Fibroblast of lung (primary cell): ENCODE measurements around the gene RIN1. TPM values are rescaled to one million over a fixed set of nuclear protein-coding genes. Genes with fewer than 3 reads are reported as not detected.

ENCODE experiments used
- DNase-seq, 2 donors: peaks; one replicate each; pipeline versions ENCODE4 v3.0.0 to v3.0.0-alpha.2; 2010; ENCODE audit warnings: low read depth in 2 of 2
- H2AFZ ChIP-seq: 2 replicates; pipeline ENCODE4 v1.5.1; 2012; ENCODE audit warnings: low read length, control low read depth, inconsistent platforms
- H3K27ac ChIP-seq: 2 replicates; pipeline ENCODE4 v1.5.1; 2011; ENCODE audit warnings: low read length, control low read depth; ENCODE audit not compliant: insufficient read depth
- H3K27me3 ChIP-seq: 2 replicates; pipeline ENCODE4 v1.5.1; 2011; ENCODE audit warnings: mild to moderate bottlenecking, low read length; ENCODE audit not compliant: control insufficient read depth, insufficient read depth
- H3K36me3 ChIP-seq: 2 replicates; pipeline ENCODE4 v1.5.1; 2011; ENCODE audit warnings: low read length; ENCODE audit not compliant: control insufficient read depth, insufficient read depth
- H3K4me1 ChIP-seq: 2 replicates; pipeline ENCODE4 v1.5.1; 2011; ENCODE audit warnings: low read length; ENCODE audit not compliant: control insufficient read depth, insufficient read depth; ENCODE audit errors: extremely low read depth
- H3K4me2 ChIP-seq: 2 replicates; pipeline ENCODE4 v1.5.1; 2011; ENCODE audit warnings: low read length, control low read depth; ENCODE audit not compliant: insufficient read depth; ENCODE audit errors: extremely low read depth
- H3K4me3 ChIP-seq, 4 experiments: fragments of 200-600 bp in 1 of 4; sonication (generic) in 1 of 4; replicated peaks in 1 of 4; 2 replicates each; pipeline ENCODE4 v1.5.1; 2011 to 2016; ENCODE audit warnings: low read length in 4 of 4, low read depth in 3 of 4, mild to moderate bottlenecking in 3 of 4, control low read depth in 2 of 4, inconsistent platforms in 1 of 4, mixed read lengths in 1 of 4; ENCODE audit not compliant: insufficient read depth in 1 of 4; ENCODE audit errors: control extremely low read depth in 1 of 4
- H3K79me2 ChIP-seq: 2 replicates; pipeline ENCODE4 v1.5.1; 2012; ENCODE audit warnings: mild to moderate bottlenecking, low read length, inconsistent platforms; ENCODE audit not compliant: control insufficient read depth, insufficient read depth
- H3K9ac ChIP-seq: 2 replicates; pipeline ENCODE4 v1.5.1; 2011; ENCODE audit warnings: mild to moderate bottlenecking, low read length, control low read depth; ENCODE audit not compliant: insufficient read depth
- H3K9me3 ChIP-seq: 2 replicates; pipeline ENCODE4 v1.5.1; 2012; ENCODE audit warnings: low read depth, low read length; ENCODE audit not compliant: control insufficient read depth, insufficient read depth
- H4K20me1 ChIP-seq: 2 replicates; pipeline ENCODE4 v1.5.1; 2011; ENCODE audit warnings: low read length; ENCODE audit not compliant: control insufficient read depth, insufficient read depth; ENCODE audit errors: extremely low read depth
- CTCF ChIP-seq, 2 donors: IDR thresholded peaks in 1 of 2; conservative IDR thresholded peaks in 1 of 2; 1 replicate in 1 of 2; 2 replicates in 1 of 2; pipeline ENCODE4 v1.5.1; 2011 to 2012; ENCODE audit warnings: low read length in 2 of 2, control low read depth in 1 of 2, inconsistent platforms in 1 of 2, low read depth in 1 of 2, mild to moderate bottlenecking in 1 of 2
- EZH2 ChIP-seq: IDR thresholded peaks from 2 replicates; pipeline ENCODE4 v1.5.1; 2012; ENCODE audit warnings: low read length, control low read depth, mild to moderate bottlenecking; ENCODE audit errors: missing control alignments
- polyA plus RNA-seq, 2 donors: library from polyadenylated mRNA; depleted of rRNA in 1 of 2; stranded (reverse) in 1 of 2; unstranded in 1 of 2; fragments of >200 nt; gene quantifications; 2 replicates each; pipeline ENCODE4 v1.2.1, GENCODE V29; 2011 to 2012; ENCODE audit warnings: missing spikeins in 1 of 2
- total RNA-seq: library from RNA; depleted of rRNA; stranded (reverse); fragments of >200 nt; gene quantifications from 2 replicates; pipeline ENCODE4 v1.2.1, GENCODE V29; 2014

Gene RIN1
- total and polyA plus RNA-seq, 2 donors (not counting 1 experiment from before 2014, with no cell fraction given), result 6.3 to 22.1 TPM

DNA sequence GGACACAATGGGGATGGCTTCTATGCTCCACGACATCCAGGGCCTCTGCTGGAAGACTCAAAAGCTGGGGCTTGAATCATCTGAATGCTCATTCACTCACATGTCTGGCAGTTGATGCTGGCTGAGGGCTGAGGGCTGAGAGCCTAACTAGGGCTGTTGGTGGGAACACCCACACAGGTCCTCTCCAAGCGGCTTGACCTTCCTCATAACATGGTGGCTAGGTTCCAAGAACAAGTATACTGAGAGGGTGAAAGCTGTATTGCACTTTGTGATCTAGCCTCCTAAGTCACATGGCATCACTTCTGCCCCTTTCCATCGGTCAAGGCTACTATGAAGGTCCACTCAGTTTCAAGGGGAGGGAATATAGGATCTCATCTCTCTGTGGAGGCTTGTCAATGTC is 37.0 kb downstream of the RIN1 start:
- TF ChIP-seq EZH2 (no peak), CTCF (conservative IDR thresholded peaks at IDR 0.05 in 1 of 2, IDR thresholded peaks at IDR 0.05 in 1 of 2; ENCODE audit: low read depth in 1 of 2, low read length in 2 of 2) (no peak)
- Histone ChIP-seq H3K4me2 (no peak overlapping the region), H3K27me3 (peaks cover 13% of the 10 kb centered on the region), H3K79me2 (no peaks in the 10 kb centered on the region), H2AFZ (no peak overlapping the region), H3K27ac (no peak overlapping the region), H3K9me3 (no peaks in the 10 kb centered on the region), H3K9ac (no peak overlapping the region), H3K4me1 (no peaks in the 10 kb centered on the region), H3K36me3 (no peaks in the 10 kb centered on the region), H3K4me3 (no peak overlapping the region), H4K20me1 (no peaks in the 10 kb centered on the region)
- DNase-seq, result no peak

DNA sequence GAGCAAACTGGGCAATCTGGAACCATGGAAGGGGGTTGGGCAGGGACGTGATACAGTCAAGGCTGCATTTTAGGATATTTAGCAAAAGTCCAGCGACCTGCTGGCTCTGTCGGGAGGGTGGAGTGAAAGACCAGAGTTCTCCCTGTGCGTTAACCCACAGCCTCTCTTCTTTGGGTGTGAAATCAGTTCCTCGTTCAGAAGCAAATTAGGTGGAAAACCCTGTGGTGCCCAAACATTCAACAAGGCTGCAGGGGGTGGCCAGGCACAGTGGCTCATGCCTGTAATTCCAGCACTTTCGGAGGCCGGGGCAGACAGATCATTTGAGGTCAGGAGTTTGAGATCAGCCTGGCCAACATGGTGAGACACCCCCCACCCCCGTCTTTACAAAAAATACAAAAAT is 38.6 kb downstream of the RIN1 start:
- no peak for DNase-seq
- Histone ChIP-seq H3K9me3 (no peaks in the 10 kb centered on the region), H3K27me3 (peaks cover 21% of the 10 kb centered on the region), H3K4me1 (no peaks in the 10 kb centered on the region), H4K20me1 (no peaks in the 10 kb centered on the region), H3K4me2 (no peak overlapping the region), H3K79me2 (no peaks in the 10 kb centered on the region), H3K36me3 (no peaks in the 10 kb centered on the region), H2AFZ (no peak overlapping the region), H3K9ac (no peak overlapping the region), H3K4me3 (no peak overlapping the region), H3K27ac (no peak overlapping the region)
- no peak for TF ChIP-seq CTCF (conservative IDR thresholded peaks at IDR 0.05 in 1 of 2, IDR thresholded peaks at IDR 0.05 in 1 of 2; ENCODE audit: low read depth in 1 of 2, low read length in 2 of 2)
- TF ChIP-seq EZH2, result no peak

DNA sequence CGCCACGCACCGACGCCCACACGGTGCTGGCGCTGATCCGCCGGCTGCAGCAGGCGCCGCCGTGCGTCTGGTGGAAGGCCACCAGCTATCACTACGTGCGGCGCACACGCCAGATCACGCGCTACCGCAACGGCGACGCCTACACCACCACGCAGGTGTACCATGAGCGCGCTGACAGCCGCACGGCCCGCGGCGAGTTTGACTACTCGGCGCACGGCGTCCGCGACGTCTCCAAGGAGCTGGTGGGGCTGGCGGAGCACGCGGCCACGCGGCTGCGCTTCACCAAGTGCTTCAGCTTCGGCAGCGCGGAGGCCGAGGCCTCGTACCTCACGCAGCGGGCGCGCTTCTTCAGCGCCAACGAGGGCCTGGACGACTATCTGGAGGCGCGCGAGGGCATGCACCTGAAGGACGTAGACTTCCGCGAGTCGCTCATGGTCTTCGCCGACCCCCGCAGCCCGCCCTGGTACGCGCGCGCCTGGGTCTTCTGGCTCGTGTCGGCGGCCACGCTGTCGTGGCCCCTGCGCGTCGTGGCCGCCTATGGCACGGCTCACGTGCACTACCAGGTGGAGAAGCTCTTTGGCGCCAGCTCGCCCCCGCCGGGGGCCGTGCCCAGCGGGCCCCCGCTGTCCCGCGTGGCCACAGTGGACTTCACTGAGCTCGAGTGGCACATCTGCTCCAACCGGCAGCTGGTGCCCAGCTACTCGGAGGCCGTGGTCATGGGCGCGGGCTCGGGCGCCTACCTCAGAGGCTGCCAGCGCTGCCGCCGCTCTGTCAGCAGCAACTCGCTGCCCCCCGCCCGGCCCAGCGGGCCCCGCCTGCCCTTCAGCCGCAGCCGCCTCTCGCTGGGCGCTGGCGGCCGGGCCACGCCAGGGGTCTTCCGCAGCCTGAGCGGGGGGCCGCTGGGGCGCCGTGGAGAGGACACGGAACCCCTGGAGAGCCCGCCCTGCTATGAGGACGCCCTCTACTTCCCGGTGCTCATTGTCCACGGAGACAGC is 41.3 kb downstream of the RIN1 start:
- H3K27me3 ChIP-seq, result peaks cover 37% of the 10 kb centered on the region
- no peak overlapping the region for H3K4me3 ChIP-seq
- H3K4me1 ChIP-seq, result peaks cover 3% of the 10 kb centered on the region
- no peaks in the 10 kb centered on the region for H3K36me3 ChIP-seq
- TF ChIP-seq CTCF (conservative IDR thresholded peaks at IDR 0.05 in 1 of 2, IDR thresholded peaks at IDR 0.05 in 1 of 2; ENCODE audit: low read depth in 1 of 2, low read length in 2 of 2), result no peak
- no peak for TF ChIP-seq EZH2
- no peaks in the 10 kb centered on the region for H3K9me3 ChIP-seq
- no peak for DNase-seq
- no peaks in the 10 kb centered on the region for H4K20me1 ChIP-seq
- no peak overlapping the region for H2AFZ ChIP-seq
- H3K9ac ChIP-seq, result no peak overlapping the region
- no peaks in the 10 kb centered on the region for H3K79me2 ChIP-seq
- H3K27ac ChIP-seq, result no peak overlapping the region
- H3K4me2 ChIP-seq, result no peak overlapping the region
